Lower leg skin (tissue), 3 donors: Measurements from ENCODE around the gene UBE2F.

Experiments used
- POLR2A ChIP-seq, 2 donors: fragments of 450-650 bp; IDR thresholded peaks; one replicate each; pipeline ENCODE4 v1.6.1; 2016 to 2017; ENCODE audit warnings: antibody characterized with exemption in 2 of 2, mild to moderate bottlenecking in 1 of 2, moderate library complexity in 1 of 2
- TF ChIP-seq, protein P1 (sequence below), 3 donors: fragments of 450-650 bp; IDR thresholded peaks; one replicate each; pipeline ENCODE4 v1.5.1; 2016; ENCODE audit warnings: antibody characterized with exemption in 3 of 3, mild to moderate bottlenecking in 3 of 3, moderate library complexity in 2 of 3

GRCh38 chr2:237967463-237967951 lies 693 bp downstream of the UBE2F start:
- TF ChIP-seq, protein P1, sequence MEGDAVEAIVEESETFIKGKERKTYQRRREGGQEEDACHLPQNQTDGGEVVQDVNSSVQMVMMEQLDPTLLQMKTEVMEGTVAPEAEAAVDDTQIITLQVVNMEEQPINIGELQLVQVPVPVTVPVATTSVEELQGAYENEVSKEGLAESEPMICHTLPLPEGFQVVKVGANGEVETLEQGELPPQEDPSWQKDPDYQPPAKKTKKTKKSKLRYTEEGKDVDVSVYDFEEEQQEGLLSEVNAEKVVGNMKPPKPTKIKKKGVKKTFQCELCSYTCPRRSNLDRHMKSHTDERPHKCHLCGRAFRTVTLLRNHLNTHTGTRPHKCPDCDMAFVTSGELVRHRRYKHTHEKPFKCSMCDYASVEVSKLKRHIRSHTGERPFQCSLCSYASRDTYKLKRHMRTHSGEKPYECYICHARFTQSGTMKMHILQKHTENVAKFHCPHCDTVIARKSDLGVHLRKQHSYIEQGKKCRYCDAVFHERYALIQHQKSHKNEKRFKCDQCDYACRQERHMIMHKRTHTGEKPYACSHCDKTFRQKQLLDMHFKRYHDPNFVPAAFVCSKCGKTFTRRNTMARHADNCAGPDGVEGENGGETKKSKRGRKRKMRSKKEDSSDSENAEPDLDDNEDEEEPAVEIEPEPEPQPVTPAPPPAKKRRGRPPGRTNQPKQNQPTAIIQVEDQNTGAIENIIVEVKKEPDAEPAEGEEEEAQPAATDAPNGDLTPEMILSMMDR (IDR thresholded peaks at IDR 0.05): no peak
- no peak for TF ChIP-seq POLR2A (IDR thresholded peaks at IDR 0.05)
